Transverse colon (tissue), 4 donors: ENCODE results near the gene KCNK10.

ENCODE experiments used
- CTCF ChIP-seq, 5 experiments: fragments of 200-600 bp in 3 of 5; fragments of 450-650 bp in 2 of 5; sonication (generic) in 3 of 5; IDR thresholded peaks; 1 replicate in 2 of 5; 2 replicates in 3 of 5; pipeline ENCODE4 v1.5.1; 2016 to 2017; ENCODE audit warnings: antibody characterized with exemption in 5 of 5, inconsistent platforms in 3 of 5, mild to moderate bottlenecking in 2 of 5, moderate library complexity in 1 of 5
- POLR2A ChIP-seq: fragments of 450-650 bp; IDR thresholded peaks from one replicate; pipeline ENCODE4 v1.6.1; 2016; ENCODE audit warnings: antibody characterized with exemption, mild to moderate bottlenecking, moderate library complexity
- POLR2AphosphoS5 ChIP-seq, 3 donors: sonication (generic); formaldehyde crosslinking; IDR thresholded peaks; one replicate each; pipeline ENCODE4 v1.6.1; 2016; ENCODE audit warnings: antibody characterized with exemption in 3 of 3

- TF ChIP-seq POLR2A (no peak), CTCF (IDR thresholded peaks at IDR 0.05) (no peak), POLR2AphosphoS5 (IDR thresholded peaks at IDR 0.05) (no peak)
Observed at GRCh38 chr14:88351966-88352691, 29.1 kb upstream of the KCNK10 start.
